ENCODE results near the gene RNF144A. TPM values are rescaled to one million over a fixed set of nuclear protein-coding genes. Genes with fewer than 3 reads are reported as not detected.

RNF144A gene
- total RNA-seq, 1 donor from 2014 or later: 0.26 TPM

GRCh38 chr2:7020939-7021470 lies 103.8 kb downstream of the RNF144A start:
- no peaks in the 10 kb centered on the region for H3K36me3 ChIP-seq (ENCODE audit: control insufficient read depth, insufficient read depth, low read length)
- no peak for DNase-seq (ENCODE audit: low read depth)
- no peak for FAIRE-seq
- TF ChIP-seq, protein P1, sequence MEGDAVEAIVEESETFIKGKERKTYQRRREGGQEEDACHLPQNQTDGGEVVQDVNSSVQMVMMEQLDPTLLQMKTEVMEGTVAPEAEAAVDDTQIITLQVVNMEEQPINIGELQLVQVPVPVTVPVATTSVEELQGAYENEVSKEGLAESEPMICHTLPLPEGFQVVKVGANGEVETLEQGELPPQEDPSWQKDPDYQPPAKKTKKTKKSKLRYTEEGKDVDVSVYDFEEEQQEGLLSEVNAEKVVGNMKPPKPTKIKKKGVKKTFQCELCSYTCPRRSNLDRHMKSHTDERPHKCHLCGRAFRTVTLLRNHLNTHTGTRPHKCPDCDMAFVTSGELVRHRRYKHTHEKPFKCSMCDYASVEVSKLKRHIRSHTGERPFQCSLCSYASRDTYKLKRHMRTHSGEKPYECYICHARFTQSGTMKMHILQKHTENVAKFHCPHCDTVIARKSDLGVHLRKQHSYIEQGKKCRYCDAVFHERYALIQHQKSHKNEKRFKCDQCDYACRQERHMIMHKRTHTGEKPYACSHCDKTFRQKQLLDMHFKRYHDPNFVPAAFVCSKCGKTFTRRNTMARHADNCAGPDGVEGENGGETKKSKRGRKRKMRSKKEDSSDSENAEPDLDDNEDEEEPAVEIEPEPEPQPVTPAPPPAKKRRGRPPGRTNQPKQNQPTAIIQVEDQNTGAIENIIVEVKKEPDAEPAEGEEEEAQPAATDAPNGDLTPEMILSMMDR (IDR thresholded peaks at IDR 0.05; ENCODE audit: insufficient read depth, low read length, severe bottlenecking): no peak
- no peaks in the 10 kb centered on the region for H3K27me3 ChIP-seq (ENCODE audit: control insufficient read depth, insufficient read depth, low read length)
- no peak overlapping the region for H3K4me3 ChIP-seq (ENCODE audit: low read depth, low read length)

DNA sequence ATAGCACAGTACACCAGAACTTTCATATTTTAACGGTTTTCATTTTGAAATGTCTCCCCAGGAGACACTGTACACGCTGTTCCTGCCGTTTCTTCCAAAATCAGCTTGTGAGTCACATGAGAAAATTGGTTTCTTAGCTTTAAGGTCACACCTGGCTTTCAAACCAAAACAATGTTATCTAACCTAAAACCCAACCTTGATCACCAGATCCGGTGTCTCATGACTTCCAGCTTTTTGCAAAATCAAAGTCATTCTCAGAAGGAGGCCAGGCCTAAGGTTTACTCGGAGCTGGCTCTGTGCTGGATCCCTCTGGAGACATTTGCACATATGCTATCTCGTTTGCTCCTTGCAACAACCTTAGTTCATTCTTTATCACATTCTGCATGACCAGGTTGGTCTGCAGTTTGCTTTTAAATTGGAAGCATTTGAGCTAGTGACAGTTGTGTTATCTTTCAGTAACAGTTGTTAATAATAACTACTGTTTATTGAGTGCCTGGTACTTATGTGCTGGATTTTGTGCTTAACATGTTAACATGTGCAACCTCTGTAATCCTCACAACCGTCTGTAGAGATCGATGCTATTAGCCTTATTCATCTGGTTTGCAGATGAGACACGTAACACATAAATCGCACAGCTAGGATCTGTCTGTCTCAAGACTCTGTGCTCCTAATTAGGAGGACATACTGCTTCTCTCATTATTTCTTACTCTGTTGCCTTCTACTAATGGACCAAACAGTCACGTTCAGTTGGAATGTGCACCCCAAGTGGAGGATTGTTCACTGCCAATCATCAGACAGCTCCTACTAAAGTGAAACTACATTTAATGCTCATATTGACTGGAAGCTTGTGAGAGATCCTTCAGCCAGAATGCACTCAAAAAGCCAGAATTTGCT lies 105.5 kb downstream of the RNF144A start:
- DNase-seq (ENCODE audit: low read depth): no peak
- no peak for FAIRE-seq
- H3K36me3 ChIP-seq (ENCODE audit: control insufficient read depth, insufficient read depth, low read length): no peaks in the 10 kb centered on the region
- TF ChIP-seq, protein P1 (IDR thresholded peaks at IDR 0.05; ENCODE audit: insufficient read depth, low read length, severe bottlenecking): no peak
- no peak overlapping the region for H3K4me3 ChIP-seq (ENCODE audit: low read depth, low read length)
- H3K27me3 ChIP-seq (ENCODE audit: control insufficient read depth, insufficient read depth, low read length): no peaks in the 10 kb centered on the region

DNA sequence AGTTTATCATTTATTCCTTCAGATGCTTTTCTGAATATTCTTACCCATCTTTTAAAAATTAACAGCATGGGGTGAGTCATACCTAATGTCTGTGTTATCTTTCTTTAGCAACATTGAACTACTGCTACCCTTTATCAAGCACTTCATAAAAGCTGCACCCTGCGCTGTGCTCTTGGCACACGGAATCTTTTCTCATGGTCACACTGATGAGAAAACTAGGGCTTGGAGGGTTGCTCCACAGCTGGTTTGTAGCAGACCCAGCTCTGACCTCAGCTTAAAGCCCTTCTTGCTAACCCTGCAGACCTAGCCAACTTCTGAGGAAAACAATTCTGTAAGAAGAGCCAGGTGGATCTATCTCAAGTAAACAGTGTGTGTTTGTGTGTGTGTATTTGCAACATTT lies 106.3 kb downstream of the RNF144A start:
- Histone ChIP-seq H3K36me3 (ENCODE audit: control insufficient read depth, insufficient read depth, low read length) (no peaks in the 10 kb centered on the region), H3K27me3 (ENCODE audit: control insufficient read depth, insufficient read depth, low read length) (no peaks in the 10 kb centered on the region), H3K4me3 (ENCODE audit: low read depth, low read length) (no peak overlapping the region)
- DNase-seq (ENCODE audit: low read depth) (no peak), FAIRE-seq (no peak)
- TF ChIP-seq, protein P1 (IDR thresholded peaks at IDR 0.05; ENCODE audit: insufficient read depth, low read length, severe bottlenecking): no peak

GRCh38 chr2:7024261-7024660 lies 107.0 kb downstream of the RNF144A start:
- no peak for FAIRE-seq

GRCh38 chr2:7025082-7025481 lies 107.9 kb downstream of the RNF144A start:
- Histone ChIP-seq H3K4me3 (ENCODE audit: low read depth, low read length) (no peak overlapping the region), H3K36me3 (ENCODE audit: control insufficient read depth, insufficient read depth, low read length) (no peaks in the 10 kb centered on the region), H3K27me3 (ENCODE audit: control insufficient read depth, insufficient read depth, low read length) (no peaks in the 10 kb centered on the region)
- no peak for DNase-seq (ENCODE audit: low read depth)
- TF ChIP-seq, protein P1 (IDR thresholded peaks at IDR 0.05; ENCODE audit: insufficient read depth, low read length, severe bottlenecking): no peak
- no peak for FAIRE-seq

More at GRCh38 chr2:7024261-7024660, 107.0 kb downstream of the RNF144A start:
- no peak for DNase-seq (ENCODE audit: low read depth)
- no peak overlapping the region for H3K4me3 ChIP-seq (ENCODE audit: low read depth, low read length)
- no peaks in the 10 kb centered on the region for H3K36me3 ChIP-seq (ENCODE audit: control insufficient read depth, insufficient read depth, low read length)
- TF ChIP-seq, protein P1 (IDR thresholded peaks at IDR 0.05; ENCODE audit: insufficient read depth, low read length, severe bottlenecking): no peak
- no peaks in the 10 kb centered on the region for H3K27me3 ChIP-seq (ENCODE audit: control insufficient read depth, insufficient read depth, low read length)
